GM18868 (cell line): ENCODE data around the gene C17orf67.
"Not testable (repeated sequence)": the region's sequence is repeated elsewhere in the genome, so short reads cannot be mapped to it uniquely, and the experiment has no call there.

Experiments
- ATAC-seq: cut with Tn5 transposase; IDR thresholded peaks from one replicate; pipeline ENCODE4 v1.9.1; 2021; ENCODE audit warnings: mild to moderate bottlenecking, moderate library complexity; ENCODE audit not compliant: unreplicated experiment

Gene C17orf67

GRCh38 chr17:56779322-56779721 lies 54.4 kb downstream of the C17orf67 start:
- ATAC-seq = no peak

GRCh38 chr17:56778898-56779297 lies 54.8 kb downstream of the C17orf67 start:
- ATAC-seq = no peak

- no peak for ATAC-seq
Observed at GRCh38 chr17:56777859-56778258, 55.9 kb downstream of the C17orf67 start.

GRCh38 chr17:56774650-56775049 lies 59.1 kb downstream of the C17orf67 start:
- no peak for ATAC-seq

- no peak for ATAC-seq
Observed at GRCh38 chr17:56773124-56773523, 60.6 kb downstream of the C17orf67 start.

GRCh38 chr17:56772442-56772841 lies 61.3 kb downstream of the C17orf67 start:
- no peak for ATAC-seq

- no peak for ATAC-seq
Observed at GRCh38 chr17:56771975-56772374, 61.7 kb downstream of the C17orf67 start.

- no peak for ATAC-seq
Observed at GRCh38 chr17:56771563-56771962, 62.2 kb downstream of the C17orf67 start.

- no peak for ATAC-seq
Observed at GRCh38 chr17:56770427-56770826, 63.3 kb downstream of the C17orf67 start.

GRCh38 chr17:56765449-56765848 lies 68.3 kb downstream of the C17orf67 start:
- no peak for ATAC-seq

GRCh38 chr17:56762988-56763387 lies 70.7 kb downstream of the C17orf67 start:
- ATAC-seq = no peak

GRCh38 chr17:56762144-56762543 lies 71.6 kb downstream of the C17orf67 start:
- ATAC-seq = no peak

- ATAC-seq = no peak
Observed at GRCh38 chr17:56761387-56761786, 72.3 kb downstream of the C17orf67 start.

GRCh38 chr17:56757611-56758010 lies 76.1 kb downstream of the C17orf67 start:
- ATAC-seq = not testable (repeated sequence)

- no peak for ATAC-seq
Observed at GRCh38 chr17:56756536-56756935, 77.2 kb downstream of the C17orf67 start.

- no peak for ATAC-seq
Observed at GRCh38 chr17:56755310-56755709, 78.4 kb downstream of the C17orf67 start.

- ATAC-seq = no peak
Observed at GRCh38 chr17:56754523-56755208, 79.1 kb downstream of the C17orf67 start.

GRCh38 chr17:56752263-56752836 lies 81.4 kb downstream of the C17orf67 start:
- no peak for ATAC-seq

- ATAC-seq = no peak
Observed at GRCh38 chr17:56751145-56751738, 82.5 kb downstream of the C17orf67 start.

GRCh38 chr17:56744721-56745120 lies 89.0 kb downstream of the C17orf67 start:
- no peak for ATAC-seq

GRCh38 chr17:56742601-56743000 lies 91.1 kb downstream of the C17orf67 start:
- ATAC-seq = no peak
